GM10266 (cell line): ENCODE results near the gene PPM1G.

Experiments
- DNase-seq: peaks from one replicate; pipeline ENCODE4 v3.0.0; 2012; ENCODE audit errors: extremely low spot score
- CTCF ChIP-seq: IDR thresholded peaks from 2 replicates; pipeline ENCODE4 v1.5.1; 2012; ENCODE audit warnings: mild to moderate bottlenecking, low read depth; ENCODE audit not compliant: control insufficient read depth, insufficient read depth; ENCODE audit errors: missing control alignments

Gene PPM1G

DNA sequence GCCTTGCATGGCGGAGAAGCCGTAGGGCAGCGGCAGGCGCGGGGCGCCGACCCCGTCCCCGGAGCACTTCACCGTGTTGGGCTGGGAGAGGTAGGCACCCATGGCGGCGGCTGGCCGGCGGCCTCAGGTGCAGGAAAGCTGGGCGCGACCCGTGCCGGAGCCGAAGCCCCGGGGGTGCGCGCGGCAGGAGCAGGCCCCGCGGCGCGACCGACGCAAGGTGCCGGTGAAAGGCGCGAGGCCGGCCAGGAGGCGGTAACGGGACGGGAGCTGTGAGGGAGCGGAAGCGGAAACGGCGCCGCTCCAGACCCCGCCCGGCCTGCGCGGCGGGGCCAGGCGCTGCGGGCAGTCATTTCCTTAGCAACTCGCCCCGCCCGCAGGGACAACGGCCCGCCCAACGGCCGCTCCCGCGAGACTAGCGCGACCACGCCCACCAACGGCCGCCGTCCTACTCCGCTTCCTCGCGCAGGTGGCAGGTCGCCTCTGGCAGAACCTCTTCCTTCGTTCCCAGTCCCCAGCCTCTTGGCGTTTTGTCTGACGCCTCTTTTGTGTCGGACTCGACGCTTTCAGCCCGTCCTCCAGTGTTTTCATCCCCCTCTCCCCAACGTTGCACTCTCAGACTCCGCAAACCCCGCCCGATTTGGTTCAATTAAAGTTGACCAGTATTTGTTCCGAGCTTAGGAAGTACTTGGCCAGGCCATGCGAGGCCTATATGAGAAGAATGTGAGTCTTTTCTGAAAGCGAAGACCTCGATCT is at the start of gene PPM1G:
Gene PPM1G (minus strand): TSS at position 271 of the 753 bp plus-strand sequence. CDS start 169 bp downstream, at position 102.
- TF ChIP-seq CTCF: no peak
- peak; percentile 97 for DNase-seq

- no peak for DNase-seq
- no peak for TF ChIP-seq CTCF
Measured at GRCh38 chr2:27453968-27454367, 44.6 kb upstream of the PPM1G start.

GRCh38 chr2:27451095-27451494 is 41.7 kb upstream of the PPM1G start:
- DNase-seq: no peak
- no peak for TF ChIP-seq CTCF

GRCh38 chr2:27448381-27448780 is 39.0 kb upstream of the PPM1G start:
- TF ChIP-seq CTCF: no peak
- DNase-seq: no peak

DNA sequence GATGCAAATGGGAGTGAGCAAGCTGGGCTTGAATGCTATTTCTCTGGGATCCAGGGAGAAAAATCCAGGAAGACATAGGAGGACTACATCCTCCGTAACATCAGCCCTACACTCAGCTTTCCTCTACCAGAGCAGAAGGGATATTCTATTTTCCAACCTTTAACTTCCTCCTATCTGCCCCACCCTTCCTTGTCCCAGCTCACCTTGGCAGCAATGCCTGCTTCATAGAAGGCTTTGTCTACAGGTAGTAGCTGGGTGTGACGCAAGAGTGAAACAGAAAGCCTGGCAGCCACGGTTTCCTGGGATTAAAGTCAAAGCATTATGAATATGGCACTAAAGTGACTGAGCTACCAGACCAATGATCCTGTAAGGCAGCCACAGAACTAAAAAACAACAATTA is 36.7 kb upstream of the PPM1G start:
- no peak for TF ChIP-seq CTCF
- DNase-seq: no peak

GRCh38 chr2:27445615-27446014 is 36.2 kb upstream of the PPM1G start:
- DNase-seq: no peak

More at GRCh38 chr2:27445615-27446014, 36.2 kb upstream of the PPM1G start:
- no peak for TF ChIP-seq CTCF
